DMS 273 (cell line): ENCODE results near the gene SLC12A4.
A peak's percentile ranks its signal among the peaks of the same experiment; 100 is the strongest.
"Not testable (repeated sequence)": the region's sequence is repeated elsewhere in the genome, so short reads cannot be mapped to it uniquely, and the experiment has no call there.

Experiments
- DNase-seq: peaks from one replicate; lab custom pipeline; 2025; ENCODE audit not compliant: unreplicated experiment; lab: John Stamatoyannopoulos, UW

SLC12A4 gene

GRCh38 chr16:67988675-67989074 lies 20.2 kb upstream of the SLC12A4 start:
- DNase-seq, result no peak

DNA sequence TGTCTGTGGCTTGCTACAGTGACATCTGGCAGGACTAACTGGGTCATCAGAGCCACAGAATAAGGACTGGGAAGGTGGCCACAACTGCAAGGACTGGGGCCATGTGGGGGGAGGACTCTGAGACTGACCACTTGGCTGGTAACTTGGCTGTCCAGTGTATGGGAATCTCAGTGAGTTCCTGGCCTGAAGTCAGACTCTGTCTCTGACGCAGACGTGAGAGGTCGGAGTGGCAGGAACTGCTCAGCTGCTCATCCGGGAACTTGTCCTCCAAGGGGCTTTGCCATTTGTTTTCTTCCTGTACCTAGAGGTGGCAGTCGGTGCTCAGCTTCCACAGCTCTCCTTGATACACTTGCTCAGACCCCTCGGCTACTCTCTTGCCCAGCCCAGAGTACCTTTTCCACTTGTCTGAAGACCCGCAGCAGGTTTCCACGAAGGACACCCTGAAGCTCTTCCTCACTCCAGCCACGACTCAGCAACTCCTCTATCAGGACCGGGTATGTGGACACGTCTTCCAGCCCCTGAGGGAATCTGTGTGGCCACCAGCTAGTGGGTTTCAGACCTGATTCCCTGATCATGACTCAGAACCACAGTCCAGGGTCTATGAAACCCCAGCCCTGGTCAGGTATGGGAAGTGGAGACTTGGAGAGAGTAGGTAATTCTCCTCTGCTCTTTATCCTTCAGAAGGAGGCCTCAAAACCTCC lies 19.2 kb upstream of the SLC12A4 start:
- no peak for DNase-seq

DNA sequence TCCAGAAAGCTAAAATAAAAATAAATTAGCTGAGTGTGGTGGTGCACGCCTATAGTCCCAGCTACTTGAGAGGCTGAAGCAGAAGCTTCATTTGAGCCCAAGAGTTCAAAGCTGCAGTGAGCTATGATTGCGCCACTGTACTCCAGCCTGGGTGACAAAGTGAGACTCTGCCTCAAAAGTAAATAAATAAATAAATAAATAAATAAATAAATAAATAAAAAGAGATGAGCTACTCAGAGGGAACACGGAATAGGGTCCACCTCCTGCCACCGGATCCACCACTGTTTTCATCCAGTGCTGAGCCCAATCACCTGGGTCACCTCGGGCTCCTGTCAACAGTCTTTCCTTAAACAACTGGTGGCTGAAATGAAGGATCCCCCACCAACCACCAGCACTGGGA lies 18.5 kb upstream of the SLC12A4 start:
- no peak for DNase-seq

DNA sequence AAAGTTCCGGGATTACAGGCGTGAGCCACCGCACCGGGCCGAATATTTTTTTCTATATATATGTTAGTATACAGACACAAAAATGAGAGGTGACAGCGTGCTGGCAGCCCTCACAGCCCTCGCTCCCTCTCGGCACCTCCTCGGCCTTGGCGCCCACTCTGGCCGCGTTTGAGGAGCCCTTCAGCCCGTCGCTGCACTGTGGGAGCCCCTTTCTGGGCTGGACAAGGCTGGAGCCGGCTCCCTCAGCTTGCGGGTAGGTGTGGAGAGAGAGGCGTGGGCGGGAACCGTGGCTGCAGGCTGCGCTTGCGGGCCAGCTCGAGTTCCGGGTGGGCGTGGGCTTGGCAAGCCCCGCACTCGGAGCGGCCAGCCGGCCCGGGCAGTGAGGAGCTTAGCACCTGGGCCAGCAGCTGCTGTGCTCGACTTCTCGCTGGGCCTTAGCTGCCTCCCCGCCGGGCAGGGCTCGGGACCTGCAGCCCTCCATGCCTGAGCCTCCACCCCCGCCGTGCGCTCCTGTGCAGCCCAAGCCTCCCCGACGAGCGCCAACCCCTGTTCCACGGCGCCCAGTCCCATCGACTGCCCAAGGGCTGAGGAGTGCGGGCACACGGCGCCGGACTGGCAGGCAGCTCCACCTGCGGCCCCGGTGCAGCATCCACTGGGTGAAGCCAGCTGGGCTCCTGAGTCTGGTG lies 13.7 kb upstream of the SLC12A4 start:
- no peak for DNase-seq

GRCh38 chr16:67979955-67980678 lies 11.7 kb upstream of the SLC12A4 start, which contains the start of gene DPEP3:
DPEP3 (minus strand) TSS chr16:67980499; CDS start chr16:67980380, 119 bp downstream.
- DNase-seq, result no peak

GRCh38 chr16:67977469-67978227 lies 9.2 kb upstream of the SLC12A4 start:
- no peak for DNase-seq

GRCh38 chr16:67977005-67977404 lies 8.6 kb upstream of the SLC12A4 start:
- DNase-seq, result no peak

GRCh38 chr16:67976205-67976604 lies 7.8 kb upstream of the SLC12A4 start:
- DNase-seq, result peak; percentile 46

- no peak for DNase-seq
Measured at GRCh38 chr16:67975321-67976105, 7.1 kb upstream of the SLC12A4 start.

GRCh38 chr16:67972285-67972684 lies 3.8 kb upstream of the SLC12A4 start:
- DNase-seq, result not testable (repeated sequence)

GRCh38 chr16:67971111-67971510 lies 2.7 kb upstream of the SLC12A4 start:
- DNase-seq, result no peak

DNA sequence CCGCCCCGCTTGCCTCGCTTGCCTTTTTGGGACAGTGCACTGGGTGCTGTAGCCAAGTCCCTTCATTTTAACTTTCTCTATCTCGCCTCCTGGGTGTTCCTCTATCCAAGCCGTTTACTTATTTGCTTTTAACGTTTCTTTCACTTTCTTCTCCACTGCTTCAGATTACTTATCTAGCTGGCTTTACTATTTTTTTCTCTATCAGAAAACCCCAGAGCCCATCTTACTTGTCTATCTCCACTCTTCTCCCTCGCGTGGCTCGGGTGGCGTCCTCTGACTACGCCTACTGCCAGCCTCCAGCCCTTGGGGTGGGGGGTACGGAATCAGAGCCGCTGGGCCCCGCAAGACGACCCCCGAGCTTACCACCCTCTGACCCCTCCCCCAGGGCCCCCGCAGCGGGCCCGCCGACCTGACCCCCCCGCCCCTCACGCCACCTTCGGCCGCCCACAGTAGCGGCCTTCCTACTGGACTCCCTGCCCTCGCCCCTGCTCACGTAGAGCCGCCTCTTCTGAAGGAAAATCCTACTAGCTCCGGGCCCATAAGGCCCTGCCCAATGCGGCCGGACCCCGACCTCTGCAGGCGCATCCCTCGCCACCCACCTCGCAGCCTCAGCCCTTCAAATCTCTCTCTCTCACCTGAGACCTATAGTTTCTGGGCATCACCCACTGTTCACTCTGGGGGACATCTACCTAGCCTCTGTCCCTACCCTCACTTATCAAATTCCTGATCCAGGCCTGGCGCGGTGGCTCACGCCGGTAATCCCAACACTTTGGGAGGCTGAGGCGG lies 1.0 kb upstream of the SLC12A4 start:
- DNase-seq, result no peak

- no peak for DNase-seq
Measured at GRCh38 chr16:67967958-67968399, 458 bp downstream of the SLC12A4 start.

DNA sequence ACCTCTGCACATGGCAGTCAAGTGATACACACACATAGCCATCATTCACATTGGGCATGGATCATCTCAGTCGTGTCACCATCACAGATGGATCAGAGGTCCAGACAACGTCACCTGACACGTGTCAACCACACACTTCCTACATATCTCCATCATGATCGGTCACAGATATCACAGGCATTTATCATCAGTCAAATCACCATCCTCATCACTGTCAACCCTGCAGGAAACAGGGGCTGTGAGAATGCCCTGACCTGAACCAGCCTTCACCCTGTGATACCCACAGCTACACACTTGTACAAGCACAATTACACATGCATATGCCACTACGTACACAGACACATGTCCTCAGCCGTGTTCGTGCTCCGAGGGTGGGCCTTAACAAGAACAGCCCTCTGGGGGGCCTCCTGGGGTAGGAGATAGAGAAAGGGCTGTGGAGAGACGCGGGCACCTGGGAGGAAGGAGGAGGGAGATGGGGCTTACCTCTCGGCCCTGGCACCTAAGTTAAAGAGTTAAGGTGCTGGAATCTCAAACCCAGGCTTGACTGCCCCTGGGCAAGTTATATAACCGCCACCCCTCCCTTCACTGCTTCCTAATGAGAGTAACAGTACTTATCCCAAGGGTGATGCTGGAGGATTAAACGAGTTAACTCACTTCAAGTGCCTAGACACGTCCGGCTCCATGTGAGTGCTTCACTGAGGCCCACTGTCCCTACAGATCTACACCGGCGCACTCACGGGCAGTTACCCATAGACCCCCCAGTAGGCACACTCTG lies 1.1 kb downstream of the SLC12A4 start:
- DNase-seq, result no peak

DNA sequence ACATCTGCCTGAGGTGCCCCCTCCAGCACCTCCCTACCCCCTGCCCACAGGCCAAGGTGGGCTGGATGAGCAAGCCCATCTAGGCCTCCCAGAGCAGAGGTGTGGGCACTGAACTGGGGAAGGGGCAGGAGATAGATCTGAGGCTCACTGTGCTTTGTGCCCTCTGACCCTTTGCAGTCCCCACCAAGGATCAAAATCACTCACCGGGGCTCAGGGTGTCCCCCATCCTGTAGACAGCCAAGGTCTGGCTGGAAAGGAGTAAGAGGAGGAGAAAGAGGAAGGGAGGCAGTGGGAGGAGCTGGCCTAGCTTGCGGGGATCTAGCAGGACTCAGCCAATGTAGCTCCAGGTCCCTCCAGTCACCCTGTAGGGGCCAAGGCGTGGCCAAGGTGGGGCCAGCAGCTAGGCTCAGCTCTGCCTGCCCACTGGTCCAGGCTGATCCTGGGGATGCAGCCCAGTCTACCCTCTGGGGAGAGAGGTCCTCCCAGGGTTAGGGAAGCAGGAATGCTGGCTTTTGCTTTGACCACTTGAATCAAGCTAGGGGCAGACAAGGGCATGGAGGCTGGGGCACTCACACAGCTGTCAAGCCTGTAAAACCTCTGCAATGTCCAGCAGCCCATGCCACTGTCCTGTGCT lies 1.8 kb downstream of the SLC12A4 start:
- DNase-seq, result no peak

DNA sequence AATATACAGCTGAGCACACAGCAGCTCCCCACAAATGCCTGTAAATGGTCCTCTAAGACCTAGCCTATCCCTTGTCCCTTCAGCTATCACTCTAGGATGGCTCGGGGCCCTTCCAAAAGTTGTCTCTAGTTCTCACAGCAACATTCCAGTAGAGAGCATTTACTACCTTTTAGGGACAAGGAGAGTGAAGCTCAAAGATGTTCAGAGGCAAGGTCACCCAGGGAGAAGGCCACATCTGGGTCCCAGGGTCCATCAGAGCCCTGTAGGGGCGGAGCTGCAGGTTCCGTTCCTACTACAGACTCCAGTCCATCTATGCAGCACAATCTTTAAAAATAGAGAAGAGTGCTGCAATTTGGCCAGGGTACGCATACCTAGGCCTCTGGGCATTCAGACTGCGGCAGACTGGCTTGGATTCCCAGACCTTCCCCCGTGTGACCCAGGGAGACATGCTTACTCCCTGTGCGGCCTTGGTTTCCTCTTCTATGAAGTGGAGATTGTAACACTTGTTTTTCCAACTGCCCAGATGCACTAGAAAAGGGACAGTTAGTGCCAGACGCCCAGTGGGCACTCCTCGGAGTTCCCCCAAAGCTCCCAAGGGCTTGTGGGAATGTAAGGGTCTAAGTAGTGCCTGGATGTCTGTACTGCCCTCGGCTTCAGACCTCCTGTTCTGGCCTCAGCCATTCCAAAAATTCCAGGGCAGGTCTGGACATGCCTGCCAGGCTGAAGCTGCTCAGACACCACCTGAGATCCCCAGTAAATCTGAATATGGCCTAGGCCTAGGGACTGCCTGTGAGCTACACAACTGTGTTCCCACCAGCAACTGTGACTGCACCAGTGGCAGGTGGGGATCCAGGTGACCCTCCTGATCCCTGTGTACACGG lies 2.5 kb downstream of the SLC12A4 start:
- DNase-seq, result peak; percentile 39

DNA sequence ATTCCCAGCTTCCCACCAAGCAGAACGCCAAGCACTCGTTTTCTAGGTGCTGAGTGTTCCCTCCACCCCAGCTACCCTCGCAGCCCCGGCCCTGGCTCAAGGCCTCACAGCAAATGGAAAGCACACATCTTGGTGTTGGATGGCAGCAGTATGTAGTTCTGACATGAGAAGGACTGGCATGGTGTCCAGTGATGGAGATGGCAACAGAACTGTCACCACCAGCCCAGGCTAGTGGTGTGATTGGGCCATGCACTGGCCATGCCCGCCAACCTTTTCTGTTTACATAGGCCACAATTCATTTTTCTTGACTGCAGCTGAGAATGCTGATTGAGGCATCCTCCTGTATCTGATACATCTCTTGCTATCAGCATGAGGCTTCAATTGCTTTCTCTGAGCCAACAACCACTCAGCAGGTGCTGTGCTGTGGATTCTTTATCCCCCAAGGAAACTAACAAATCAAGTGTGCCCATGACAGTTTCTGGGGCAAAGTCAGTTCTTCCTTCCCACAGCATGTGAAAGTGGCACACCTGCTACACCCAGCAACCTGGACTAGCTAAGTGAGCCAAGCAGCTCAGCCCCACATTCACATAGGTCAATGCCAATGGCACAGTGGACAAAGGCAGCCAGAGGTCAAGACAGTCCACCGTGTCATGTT lies 3.8 kb downstream of the SLC12A4 start:
- DNase-seq, result no peak
